Medulla oblongata (tissue), 1 donor: ENCODE results near the gene PLEKHG5.

Source experiments
- DNase-seq: peaks from one replicate; pipeline ENCODE4 v3.0.0-alpha.2; 2015; ENCODE audit errors: extremely low spot score

Gene PLEKHG5

GRCh38 chr1:6424619-6425593, 66.6 kb downstream of the PLEKHG5 start, which contains the start of gene ESPN:
TSS of gene ESPN (plus strand) at chr1:6424776. CDS start at chr1:6424956, 180 bp downstream.
- DNase-seq = no peak

- no peak for DNase-seq
Observed at GRCh38 chr1:6424000-6424565, 67.4 kb downstream of the PLEKHG5 start.

GRCh38 chr1:6423321-6423999, 68.0 kb downstream of the PLEKHG5 start:
- DNase-seq = no peak

GRCh38 chr1:6421266-6421665, 70.2 kb downstream of the PLEKHG5 start:
- DNase-seq = no peak

- no peak for DNase-seq
Observed at GRCh38 chr1:6420454-6421042, 70.9 kb downstream of the PLEKHG5 start.

- DNase-seq = no peak
Observed at GRCh38 chr1:6419804-6420453, 71.5 kb downstream of the PLEKHG5 start, which contains the start of gene HES2. TSS of gene HES2 (minus strand) at chr1:6419919. CDS start at chr1:6419820, 99 bp downstream.

GRCh38 chr1:6419397-6419803, 72.1 kb downstream of the PLEKHG5 start:
- no peak for DNase-seq

- DNase-seq = no peak
Observed at GRCh38 chr1:6418668-6419396, 72.6 kb downstream of the PLEKHG5 start.

GRCh38 chr1:6417961-6418667, 73.4 kb downstream of the PLEKHG5 start:
- no peak for DNase-seq
